ENCODE measurements around the gene HS3ST2.

GRCh38 chr16:22857296-22858025 is 43.5 kb downstream of the HS3ST2 start:
- TF ChIP-seq CTCF (IDR thresholded peaks at IDR 0.05; ENCODE audit: control extremely low read depth in 1 of 3, insufficient read depth in 1 of 3, low read depth in 1 of 3, low read length in 3 of 3): no peak
- no peak for TF ChIP-seq RAD21 (IDR thresholded peaks at IDR 0.05 in 1 of 2, conservative IDR thresholded peaks at IDR 0.05 in 1 of 2; ENCODE audit: low read depth in 2 of 2, low read length in 2 of 2)
- no peak for TF ChIP-seq HDAC2 (IDR thresholded peaks at IDR 0.05; ENCODE audit: borderline replicate concordance in 1 of 2, low read depth in 2 of 2, low read length in 2 of 2)
- no peak for TF ChIP-seq SIN3A (conservative IDR thresholded peaks at IDR 0.05 in 1 of 2, IDR thresholded peaks at IDR 0.05 in 1 of 2; ENCODE audit: low read depth in 1 of 2, low read length in 2 of 2)
- TF ChIP-seq GABPA (IDR thresholded peaks at IDR 0.05; ENCODE audit: borderline replicate concordance, insufficient read depth, low read length): no peak
- no peak for TF ChIP-seq SP2 (IDR thresholded peaks at IDR 0.05; ENCODE audit: low read length)
- TF ChIP-seq EZH2 (IDR thresholded peaks at IDR 0.05; ENCODE audit: low read depth, low read length, severe bottlenecking): no peak
- no peak for TF ChIP-seq TEAD4 (IDR thresholded peaks at IDR 0.05; ENCODE audit: low read depth, low read length)
- no peak for TF ChIP-seq RFX5 (IDR thresholded peaks at IDR 0.05; ENCODE audit: borderline replicate concordance, low read depth, low read length)
- no peak for TF ChIP-seq GTF2F1 (IDR thresholded peaks at IDR 0.05; ENCODE audit: borderline replicate concordance, low read depth, low read length)
- no peak for TF ChIP-seq POLR2AphosphoS5 (IDR thresholded peaks at IDR 0.05; ENCODE audit: low read depth, low read length)
